ENCODE results near the gene TMEM87B.
"Not testable (repeated sequence)": the region's sequence is repeated elsewhere in the genome, so short reads cannot be mapped to it uniquely, and the experiment has no call there.

Gene TMEM87B

GRCh38 chr2:112134120-112134519, 79.1 kb downstream of the TMEM87B start:
- no peak for DNase-seq

GRCh38 chr2:112136096-112136495, 81.0 kb downstream of the TMEM87B start:
- no peak for DNase-seq

- peak; percentile 34 for DNase-seq
Observed at GRCh38 chr2:112137516-112138158, 82.6 kb downstream of the TMEM87B start.

GRCh38 chr2:112138159-112139032, 83.3 kb downstream of the TMEM87B start, which contains the start of gene FBLN7:
Gene FBLN7 (plus strand): TSS chr2:112138385. CDS start chr2:112138656, 271 bp downstream.
- peak; percentile 34 for DNase-seq

GRCh38 chr2:112139033-112139614, 84.1 kb downstream of the TMEM87B start:
- DNase-seq = not testable (repeated sequence)

GRCh38 chr2:112139661-112140204, 84.7 kb downstream of the TMEM87B start:
- not testable (repeated sequence) for DNase-seq

GRCh38 chr2:112140205-112140802, 85.2 kb downstream of the TMEM87B start:
- DNase-seq = no peak

- DNase-seq = no peak
Observed at GRCh38 chr2:112140899-112141625, 86.0 kb downstream of the TMEM87B start.

- peak; percentile 51 for DNase-seq
Observed at GRCh38 chr2:112141626-112142007, 86.5 kb downstream of the TMEM87B start.

- no peak for DNase-seq
Observed at GRCh38 chr2:112142525-112143078, 87.5 kb downstream of the TMEM87B start.

GRCh38 chr2:112143150-112143549, 88.1 kb downstream of the TMEM87B start:
- no peak for DNase-seq

GRCh38 chr2:112144966-112145365, 89.9 kb downstream of the TMEM87B start:
- no peak for DNase-seq

GRCh38 chr2:112147382-112148168, 92.5 kb downstream of the TMEM87B start:
- DNase-seq = no peak

GRCh38 chr2:112148477-112148876, 93.4 kb downstream of the TMEM87B start:
- DNase-seq = no peak

- no peak for DNase-seq
Observed at GRCh38 chr2:112149194-112149593, 94.1 kb downstream of the TMEM87B start.

- DNase-seq = no peak
Observed at GRCh38 chr2:112149866-112150435, 94.9 kb downstream of the TMEM87B start.

GRCh38 chr2:112150447-112150846, 95.4 kb downstream of the TMEM87B start:
- DNase-seq = no peak

GRCh38 chr2:112150851-112151250, 95.8 kb downstream of the TMEM87B start:
- DNase-seq = no peak

- no peak for DNase-seq
Observed at GRCh38 chr2:112151271-112151670, 96.2 kb downstream of the TMEM87B start.

GRCh38 chr2:112151701-112152440, 96.8 kb downstream of the TMEM87B start:
- no peak for DNase-seq
